IPS-NIHi7 (cell line): ENCODE measurements around the gene CNTNAP1.

Experiments used
- DNase-seq: peaks from one replicate; pipeline ENCODE4 v3.0.0; 2012; ENCODE audit warnings: mixed read lengths; ENCODE audit errors: extremely low spot score

CNTNAP1 gene

GRCh38 chr17:42670789-42671657 lies 11.3 kb upstream of the CNTNAP1 start:
- peak; percentile 78 for DNase-seq

DNA sequence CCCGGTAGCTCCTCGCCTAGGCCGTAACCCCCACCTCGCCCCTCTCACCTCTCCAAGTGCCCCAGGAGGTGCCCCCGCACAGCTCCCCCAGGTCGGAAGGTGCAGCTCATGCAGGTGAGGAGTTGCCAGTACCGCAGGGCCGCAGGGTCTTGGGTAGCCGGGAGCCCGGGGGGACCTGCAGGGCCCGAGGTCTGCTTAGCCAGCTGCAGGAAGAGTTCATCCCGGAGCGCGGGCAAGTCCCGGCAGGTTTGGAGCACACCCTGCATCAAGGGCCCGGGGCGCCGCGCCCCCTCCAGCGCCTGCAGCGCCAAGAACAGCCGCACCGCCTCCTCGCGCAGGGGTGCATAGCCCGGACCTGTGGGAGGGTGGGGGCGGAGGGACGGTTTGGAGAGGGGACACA lies 10.3 kb upstream of the CNTNAP1 start:
- DNase-seq = no peak

GRCh38 chr17:42673266-42673884 lies 9.0 kb upstream of the CNTNAP1 start:
- DNase-seq = no peak

GRCh38 chr17:42673885-42674754 lies 8.2 kb upstream of the CNTNAP1 start:
- DNase-seq = peak; percentile 67

DNA sequence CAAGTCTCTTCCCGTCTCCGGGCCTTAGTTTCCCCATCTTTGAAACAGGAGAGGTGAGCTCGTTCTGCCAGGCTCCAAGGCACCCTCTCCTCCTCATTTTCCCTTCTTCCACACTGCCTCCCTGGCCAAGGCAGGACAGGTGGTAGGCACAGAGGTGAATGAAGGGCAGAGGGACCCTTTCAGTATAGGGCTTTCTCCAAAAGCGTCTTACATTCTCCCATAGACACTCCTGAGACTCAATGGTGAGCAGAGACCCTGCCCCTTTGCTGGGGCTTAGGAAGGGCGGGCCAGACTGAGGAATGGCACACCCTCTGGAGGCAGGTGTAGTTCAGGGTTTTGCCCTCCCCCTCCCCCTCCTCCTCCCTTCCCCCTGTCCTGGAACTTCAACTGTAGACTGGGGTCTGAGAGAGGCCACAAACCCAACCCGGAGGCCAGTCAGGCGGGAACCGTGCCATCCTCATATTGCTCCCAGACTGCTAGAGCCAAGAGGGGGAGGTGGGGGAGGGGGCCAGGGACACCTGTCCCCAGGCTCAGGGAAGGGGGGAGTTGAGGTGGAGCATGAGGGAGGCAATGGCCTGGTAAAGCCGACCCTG lies 7.5 kb upstream of the CNTNAP1 start:
- DNase-seq = peak; percentile 68

- no peak for DNase-seq
These were observed 6.9 kb upstream of the CNTNAP1 start for GRCh38 chr17:42675348-42675964.

- DNase-seq = no peak
These were observed 6.3 kb upstream of the CNTNAP1 start for GRCh38 chr17:42675965-42676423.

- no peak for DNase-seq
These were observed 5.8 kb upstream of the CNTNAP1 start, which contains the start of gene PLEKHH3 for GRCh38 chr17:42676424-42677011. Gene PLEKHH3, minus strand, starts transcription at chr17:42676994. Its CDS starts 431 bp downstream, at chr17:42676563.

DNA sequence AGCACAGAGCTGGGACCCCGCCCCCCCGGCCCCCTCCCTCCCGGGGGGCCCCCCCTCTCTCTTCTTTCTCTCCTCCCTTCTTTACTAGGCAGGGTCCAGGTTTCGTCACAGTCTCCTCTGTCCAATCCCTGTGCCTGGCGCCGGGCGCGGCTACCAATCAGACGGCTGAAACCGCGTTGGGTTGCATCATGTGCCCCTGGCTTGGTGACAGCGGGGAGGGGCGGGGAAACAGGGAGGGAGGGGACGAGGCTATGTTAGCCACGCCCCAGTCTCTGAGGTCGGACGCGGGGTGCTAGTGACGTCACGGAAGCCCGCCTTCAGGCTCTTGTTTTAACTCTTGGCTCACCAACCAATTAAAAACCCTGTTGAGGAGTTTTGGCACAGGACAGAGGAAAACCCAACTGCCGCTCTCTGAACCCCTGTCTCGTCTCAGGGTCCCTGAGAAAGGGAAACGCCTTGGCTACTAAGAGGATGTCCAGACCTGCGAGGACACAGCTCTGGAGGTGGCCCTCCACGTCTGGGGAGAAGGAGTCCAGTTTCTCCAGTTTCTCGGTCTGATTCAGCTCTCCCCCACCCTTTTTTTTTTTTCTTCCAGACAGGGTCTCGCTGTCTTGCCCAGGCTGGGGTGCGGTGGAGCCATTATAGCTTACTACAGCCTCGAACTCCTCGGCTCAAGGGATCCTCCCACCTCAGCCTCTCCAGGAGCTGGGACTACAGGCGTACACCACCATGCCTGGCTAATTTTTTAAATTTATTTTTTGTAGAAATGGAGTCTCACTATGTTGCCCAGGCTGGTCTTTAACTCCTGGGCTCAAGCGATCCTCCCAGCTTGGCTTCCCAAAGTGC lies 5.1 kb upstream of the CNTNAP1 start:
- peak; percentile 97 for DNase-seq

DNA sequence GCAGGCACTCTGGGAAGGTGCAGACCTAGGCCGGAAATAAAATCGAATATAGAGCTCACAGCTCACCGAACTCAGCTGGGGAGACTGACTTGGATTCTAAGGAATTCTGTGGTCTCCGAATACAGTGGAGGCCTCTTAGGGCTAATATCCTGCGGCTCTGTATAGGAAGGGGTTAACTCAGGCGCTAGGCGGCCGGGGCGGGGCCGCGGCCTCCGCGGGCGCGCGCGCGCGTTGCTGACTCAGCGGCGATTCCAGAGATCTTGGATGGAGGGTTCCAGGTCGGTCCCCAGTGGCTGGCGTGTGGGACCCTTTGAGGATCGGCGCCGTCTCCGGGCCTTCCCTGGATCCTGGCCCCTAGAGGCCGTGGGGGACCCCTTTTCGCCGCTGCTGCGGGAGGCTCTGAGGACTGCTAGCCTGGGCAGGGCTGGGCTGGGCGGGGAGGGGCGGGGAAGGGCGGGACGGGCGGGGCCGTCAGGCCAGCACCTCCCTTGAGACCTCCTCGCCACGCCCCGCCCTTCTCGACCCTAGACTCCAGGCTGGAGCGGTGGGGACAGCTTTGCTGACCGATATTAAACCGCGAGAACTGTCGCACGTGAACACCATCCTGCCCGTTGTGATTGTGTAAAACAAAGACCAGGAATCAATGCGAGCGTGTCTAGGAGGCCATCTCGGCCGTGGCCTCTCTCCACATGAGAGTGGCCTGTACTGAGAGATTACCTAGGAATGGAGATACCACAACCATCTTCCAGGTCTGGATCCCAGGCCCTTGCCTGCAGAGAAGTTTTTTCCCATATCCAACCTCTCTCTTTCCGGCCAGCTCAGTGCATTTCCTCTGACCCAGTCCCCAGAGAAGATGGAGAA lies 4.2 kb upstream of the CNTNAP1 start:
- DNase-seq = peak; percentile 88

DNA sequence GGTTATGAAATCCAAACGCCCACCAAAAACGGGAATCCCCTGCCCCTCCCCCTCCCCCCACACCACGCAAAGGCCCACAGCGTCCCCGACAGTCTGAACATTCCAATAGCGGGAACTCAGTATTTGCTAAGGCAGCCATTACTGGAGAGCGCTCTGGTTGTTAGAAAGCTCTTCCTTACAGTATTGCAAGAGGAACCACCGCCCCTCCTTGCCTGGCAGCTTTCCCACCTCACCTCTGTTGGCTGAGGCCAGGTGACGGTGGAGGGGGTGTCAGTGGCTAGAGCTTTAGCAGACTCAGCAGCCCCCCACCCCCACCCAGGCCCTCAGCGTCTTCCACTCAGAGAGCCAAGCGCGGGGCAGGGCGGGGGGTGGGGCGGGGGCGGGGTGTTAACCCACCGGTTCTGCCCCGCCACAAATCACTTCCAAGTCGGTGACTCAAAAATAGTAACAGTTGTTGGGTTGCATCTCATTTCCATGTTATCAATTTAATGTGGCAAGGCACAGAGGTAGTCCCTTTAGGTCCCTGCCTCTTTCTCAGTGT lies 3.3 kb upstream of the CNTNAP1 start:
- DNase-seq = no peak

GRCh38 chr17:42679492-42680330 lies 2.6 kb upstream of the CNTNAP1 start:
- peak; percentile 76 for DNase-seq

- no peak for DNase-seq
These were observed 2.0 kb upstream of the CNTNAP1 start for GRCh38 chr17:42680331-42680808.

GRCh38 chr17:42682722-42683403 lies 532 bp downstream of the CNTNAP1 start:
- DNase-seq = peak; percentile 73

DNA sequence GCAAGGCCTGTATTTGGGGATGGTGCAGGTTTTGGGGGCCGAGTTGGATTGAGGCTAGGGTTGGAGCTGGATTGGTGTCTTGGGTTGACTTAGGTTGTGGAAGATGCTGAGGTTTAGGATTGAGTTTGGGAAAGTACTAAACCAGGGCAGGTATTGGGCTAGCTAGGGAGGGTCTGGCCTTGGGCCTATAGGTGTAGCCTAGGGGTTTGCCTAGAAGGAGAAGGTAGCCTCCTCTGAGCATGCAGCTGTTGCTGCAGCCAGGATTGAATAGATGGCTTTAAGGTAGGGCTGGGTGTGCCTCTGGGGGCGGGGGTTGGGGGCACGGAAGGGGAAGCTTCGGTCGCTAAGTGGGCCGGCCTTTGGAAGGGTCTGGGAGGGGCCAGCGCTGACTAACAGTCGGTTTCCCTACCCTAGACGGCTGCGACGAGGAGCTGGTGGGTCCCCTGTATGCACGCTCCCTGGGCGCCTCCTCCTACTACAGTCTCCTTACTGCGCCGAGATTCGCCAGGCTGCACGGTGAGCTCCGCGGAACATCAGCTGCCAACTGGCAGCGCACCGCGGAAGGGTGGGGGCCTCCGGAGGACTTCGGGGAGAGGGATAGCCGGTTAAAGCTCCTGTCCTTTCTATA lies 1.2 kb downstream of the CNTNAP1 start:
- peak; percentile 53 for DNase-seq

- no peak for DNase-seq
These were observed 2.7 kb downstream of the CNTNAP1 start for GRCh38 chr17:42684929-42685556.
